GM19025 (cell line): Measurements from ENCODE around the gene EPHA8.

Experiments used
- ATAC-seq: cut with Tn5 transposase; IDR thresholded peaks from one replicate; pipeline ENCODE4 v1.9.1; 2021; ENCODE audit warnings: mild to moderate bottlenecking, low read depth, moderate library complexity; ENCODE audit not compliant: unreplicated experiment

The EPHA8 gene

DNA sequence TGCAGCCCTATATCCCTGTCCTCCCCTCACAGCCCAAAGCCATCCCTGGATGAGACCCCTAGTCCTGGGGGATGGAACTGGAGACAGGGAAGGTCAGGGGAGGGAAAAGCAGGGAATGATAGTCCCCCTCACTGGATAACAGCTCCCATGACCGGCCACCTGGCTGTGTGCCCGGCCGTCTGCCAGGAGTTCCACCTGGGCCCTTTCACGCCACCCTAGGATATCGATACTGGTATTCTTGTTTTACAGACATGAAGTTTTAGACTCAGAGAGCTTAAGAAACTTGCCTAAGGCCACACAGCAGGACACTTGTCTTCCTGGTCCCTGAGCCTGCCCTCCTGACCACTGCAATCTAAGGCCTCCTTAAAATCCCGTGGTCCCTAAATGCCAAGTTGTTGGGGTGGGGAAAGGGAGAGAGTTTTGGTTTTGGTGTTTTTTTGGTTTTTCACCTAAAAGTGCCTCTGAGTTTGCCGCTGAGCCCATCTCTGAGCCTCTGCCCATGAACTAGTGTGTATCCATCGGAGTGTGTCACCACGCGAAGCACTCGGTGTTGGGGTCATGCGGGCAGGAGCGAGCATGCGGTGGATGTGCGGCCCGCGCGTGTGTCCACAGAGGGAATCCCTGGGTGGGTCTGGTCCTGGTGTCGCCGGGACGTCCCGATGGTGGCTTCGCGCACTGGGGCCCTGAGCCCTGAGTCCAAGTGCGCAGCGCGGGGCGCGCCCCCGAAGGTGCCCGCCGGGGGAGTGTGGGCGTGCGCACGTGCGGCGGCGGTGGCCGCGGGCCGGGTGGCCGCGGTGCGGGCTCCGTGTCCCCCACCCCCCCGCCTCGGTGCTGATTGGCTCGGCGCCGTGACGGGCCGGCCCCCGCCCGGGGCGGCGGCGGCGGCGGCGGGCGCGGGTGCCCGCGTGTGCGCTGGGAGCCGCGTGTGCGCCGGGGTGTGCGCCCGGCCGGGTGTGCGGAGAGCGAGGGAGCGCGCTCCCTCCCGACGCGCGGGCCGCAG is at the start of gene EPHA8:
TSS of gene EPHA8 (plus strand) at position 906 of the 1,000 bp plus-strand sequence. CDS start 147 bp downstream, outside the sequence.
- ATAC-seq, result no peak

DNA sequence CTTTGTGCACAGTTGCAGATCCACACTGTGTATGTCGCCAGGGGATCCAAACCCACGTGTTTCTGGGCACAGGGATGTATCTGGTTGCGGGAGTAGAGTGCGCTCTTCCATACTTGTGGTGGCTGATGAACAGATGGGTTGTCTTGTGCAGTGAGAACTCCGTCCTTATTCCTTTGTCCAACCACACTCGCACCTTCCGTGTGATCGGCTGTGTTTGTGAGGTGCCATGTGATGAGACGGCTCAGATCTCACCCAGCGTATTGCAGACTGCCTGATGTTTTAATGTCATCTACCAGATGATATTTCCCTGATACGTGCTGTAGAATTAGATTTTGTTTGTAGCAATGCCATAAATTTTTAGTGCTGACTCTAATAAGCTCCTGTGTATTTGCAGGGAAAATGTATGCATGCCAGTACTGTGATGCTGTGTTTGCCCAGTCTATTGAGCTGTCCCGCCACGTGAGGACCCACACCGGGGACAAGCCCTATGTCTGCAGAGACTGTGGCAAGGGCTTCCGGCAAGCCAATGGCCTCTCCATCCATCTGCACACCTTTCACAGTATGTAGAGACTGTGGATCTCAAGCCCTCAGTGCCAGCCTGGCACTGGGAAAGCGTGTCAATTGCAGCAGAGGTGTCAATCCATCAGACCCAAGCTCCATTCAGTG is 46.2 kb upstream of the EPHA8 start:
- ATAC-seq, result no peak

DNA sequence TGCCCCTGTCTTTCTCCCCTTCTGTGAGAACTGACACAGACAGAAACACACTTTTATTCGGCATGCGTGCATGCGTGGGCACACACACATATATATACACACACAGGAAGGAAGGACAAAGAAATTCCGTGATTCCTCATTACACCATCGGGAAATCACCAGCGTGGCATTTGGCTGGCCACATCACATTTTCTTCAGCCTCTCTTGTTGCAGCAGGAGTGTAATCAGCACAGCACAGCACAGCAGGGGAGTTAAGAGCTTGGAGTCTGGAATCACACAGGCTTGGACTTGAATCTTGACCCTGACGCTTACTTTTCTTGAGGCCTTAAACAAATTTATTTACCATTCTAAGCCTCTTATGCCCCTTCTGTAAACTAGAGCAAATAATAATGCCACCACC is 45.3 kb upstream of the EPHA8 start:
- ATAC-seq, result no peak

DNA sequence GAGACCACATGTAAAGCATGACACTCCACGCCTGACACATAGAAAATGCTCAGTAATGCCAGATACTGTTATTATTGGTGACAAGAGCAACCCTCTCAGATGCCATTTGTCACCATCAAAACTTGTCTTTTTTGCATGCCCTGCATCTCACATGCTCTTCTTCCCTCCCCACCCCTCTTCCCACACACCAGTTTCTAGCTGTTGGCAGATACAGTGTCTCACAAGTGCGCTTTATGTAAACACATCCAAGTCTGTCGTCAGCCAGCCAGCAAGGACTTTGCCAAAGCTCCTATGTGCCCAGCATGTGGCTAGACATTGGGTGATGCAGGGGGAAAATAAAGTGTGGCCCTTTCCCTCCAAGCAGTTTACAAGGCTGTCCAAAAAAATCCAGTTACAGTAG is 44.9 kb upstream of the EPHA8 start:
- ATAC-seq, result no peak

DNA sequence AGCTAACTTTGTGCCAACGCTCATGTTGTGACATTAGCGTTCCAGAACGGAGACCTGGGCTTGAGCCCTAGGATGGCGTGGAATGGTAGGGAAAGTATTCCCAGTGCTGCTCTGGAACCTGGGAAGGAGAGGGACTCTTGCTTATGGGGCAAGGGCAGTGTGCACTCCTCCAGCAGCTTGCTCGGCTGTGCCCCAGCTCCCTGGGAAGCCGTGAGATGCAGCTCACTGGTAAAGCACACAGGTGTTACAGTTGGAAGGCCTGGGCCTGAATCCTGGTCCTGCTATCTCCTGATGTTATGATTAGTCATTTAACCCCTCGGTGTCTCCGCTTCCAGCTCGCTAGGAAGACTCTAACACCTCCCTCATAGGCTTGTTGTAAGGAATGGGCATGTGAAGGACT is 42.4 kb upstream of the EPHA8 start:
- no peak for ATAC-seq

DNA sequence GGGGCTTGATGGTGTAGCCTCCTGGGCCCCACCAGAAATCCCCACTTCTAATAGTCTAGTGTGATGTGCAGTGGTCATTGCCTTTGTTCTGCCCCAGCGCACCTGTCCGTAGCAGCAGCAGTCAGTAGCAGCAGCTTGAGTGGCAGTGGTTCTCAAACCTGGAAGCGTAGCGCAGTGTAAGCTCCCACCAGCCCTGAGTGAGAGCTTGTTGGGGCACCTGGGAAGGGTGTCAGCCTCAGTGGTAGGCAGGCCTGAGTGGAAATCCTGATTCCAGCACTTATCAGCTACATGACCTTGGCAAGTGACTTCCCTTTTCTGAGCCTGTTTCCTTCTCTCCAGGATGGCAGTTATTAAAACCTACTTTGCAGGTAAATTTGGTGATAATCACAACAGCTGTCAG is 41.6 kb upstream of the EPHA8 start:
- ATAC-seq, result no peak

DNA sequence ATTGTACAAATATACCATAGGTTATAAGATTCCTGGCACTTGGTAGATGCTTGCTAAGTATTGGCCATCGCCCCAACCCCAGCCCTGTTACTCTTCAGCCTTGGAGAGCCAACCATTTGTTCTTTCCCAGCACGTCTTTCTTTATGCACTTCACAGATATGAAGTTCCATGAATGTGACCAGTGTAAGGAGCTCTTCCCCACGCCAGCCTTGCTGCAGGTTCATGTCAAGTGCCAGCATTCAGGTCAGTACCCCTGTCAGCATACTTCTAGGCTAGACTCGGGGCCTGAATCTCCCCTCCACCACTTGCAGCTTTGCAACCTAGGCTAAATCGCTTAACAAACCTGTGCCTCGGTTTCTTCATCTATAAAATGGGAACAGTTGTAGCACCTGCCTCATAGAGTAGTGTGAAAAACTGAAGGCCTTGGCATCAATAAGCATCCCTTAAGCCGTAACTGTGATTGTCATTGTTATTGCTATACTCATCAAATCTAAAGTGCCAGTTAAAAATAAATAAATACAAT is 41.0 kb upstream of the EPHA8 start:
- ATAC-seq, result no peak

DNA sequence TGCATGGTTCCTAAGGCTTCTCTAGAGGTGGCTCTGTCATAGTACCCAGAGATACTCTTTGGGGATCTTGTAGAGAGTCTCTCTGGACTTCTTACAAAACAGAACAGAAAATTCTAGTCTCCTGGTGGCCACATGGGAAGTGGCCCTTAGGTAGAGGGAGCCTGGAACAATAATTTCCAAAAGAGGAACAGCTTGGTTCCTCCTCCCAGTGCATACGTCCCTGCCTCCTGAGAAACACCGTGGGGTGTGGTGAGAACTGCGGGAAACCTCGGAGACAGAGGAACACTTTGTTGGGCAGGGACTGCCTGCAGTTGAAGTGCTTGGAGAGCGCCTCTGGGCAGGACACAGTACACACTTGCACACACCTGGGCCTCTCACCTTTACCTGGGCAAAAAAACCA is 38.8 kb upstream of the EPHA8 start:
- ATAC-seq, result no peak

DNA sequence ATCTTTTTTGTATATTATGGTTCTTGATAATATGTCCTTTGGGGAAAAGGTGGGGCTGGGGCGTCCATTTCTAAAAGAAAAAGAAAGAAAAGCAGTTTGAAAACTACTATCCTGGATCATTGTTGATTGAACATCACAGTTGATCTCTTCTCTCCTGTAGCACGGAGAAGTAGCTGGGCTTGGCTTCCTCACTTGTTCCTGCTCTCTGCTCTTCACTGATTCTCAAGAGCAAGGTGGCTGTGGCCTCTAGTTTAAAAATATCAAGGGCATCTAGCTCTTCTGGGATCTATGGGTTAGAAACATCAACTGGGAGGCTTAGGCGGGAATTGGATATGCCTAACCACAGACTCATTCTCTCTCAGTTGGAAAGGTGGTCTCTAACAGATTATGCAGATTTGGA is 38.1 kb upstream of the EPHA8 start:
- no peak for ATAC-seq

DNA sequence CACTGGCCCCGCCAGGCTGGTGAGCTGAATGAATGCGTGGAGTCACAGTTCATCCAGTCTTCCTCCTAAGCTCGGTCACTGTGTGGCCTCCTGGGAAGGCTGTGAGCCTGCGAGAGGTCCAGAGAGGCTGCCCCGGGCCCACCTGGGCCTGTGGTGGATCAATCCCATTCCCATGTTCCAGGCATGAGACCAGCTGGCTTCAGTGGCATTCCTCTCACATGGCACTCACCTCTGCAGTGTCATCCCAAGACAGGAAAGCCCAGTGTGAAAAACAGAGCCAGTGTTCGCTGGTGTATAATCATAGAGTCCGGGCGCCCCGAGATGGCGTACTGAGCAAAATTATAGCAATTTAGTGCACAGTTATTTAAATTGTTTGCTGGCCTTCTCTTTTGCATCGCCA is 37.6 kb upstream of the EPHA8 start:
- no peak for ATAC-seq

DNA sequence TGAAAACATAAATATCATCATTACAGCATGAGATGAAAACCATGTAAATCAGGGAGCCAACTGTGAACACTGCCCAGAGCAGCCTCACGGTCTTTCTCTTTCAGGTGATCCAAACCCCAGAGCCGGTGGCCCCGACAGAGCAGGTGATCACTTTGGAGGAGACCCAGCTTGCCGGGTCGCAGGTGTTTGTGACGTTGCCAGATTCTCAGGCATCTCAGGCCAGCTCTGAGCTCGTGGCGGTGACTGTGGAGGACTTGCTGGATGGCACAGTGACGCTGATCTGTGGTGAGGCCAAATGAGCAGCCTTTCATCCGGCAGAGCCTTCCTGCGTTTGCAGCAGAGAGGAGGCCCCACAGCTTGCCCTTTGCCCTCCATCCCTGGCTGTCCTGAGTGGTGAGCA is 37.2 kb upstream of the EPHA8 start:
- no peak for ATAC-seq

DNA sequence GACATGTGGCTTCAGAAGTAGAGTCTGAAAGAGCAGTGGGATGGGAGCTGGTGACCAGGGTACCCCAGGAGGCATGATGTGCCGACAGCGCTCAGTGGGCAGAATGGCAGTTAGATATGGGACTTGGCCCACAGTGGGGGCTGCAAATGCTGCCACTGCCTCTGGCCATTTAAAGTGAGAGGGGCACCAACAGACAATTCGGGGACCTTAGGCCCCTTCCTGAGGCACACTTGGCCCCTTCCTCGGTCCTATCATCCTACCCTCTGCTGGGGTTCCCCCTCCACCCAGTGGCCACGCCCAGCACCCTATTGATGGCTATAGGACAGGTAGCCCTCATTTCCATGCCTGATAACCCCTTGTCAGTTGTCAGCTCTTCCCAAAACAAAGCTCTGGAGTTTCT is 36.6 kb upstream of the EPHA8 start:
- no peak for ATAC-seq

DNA sequence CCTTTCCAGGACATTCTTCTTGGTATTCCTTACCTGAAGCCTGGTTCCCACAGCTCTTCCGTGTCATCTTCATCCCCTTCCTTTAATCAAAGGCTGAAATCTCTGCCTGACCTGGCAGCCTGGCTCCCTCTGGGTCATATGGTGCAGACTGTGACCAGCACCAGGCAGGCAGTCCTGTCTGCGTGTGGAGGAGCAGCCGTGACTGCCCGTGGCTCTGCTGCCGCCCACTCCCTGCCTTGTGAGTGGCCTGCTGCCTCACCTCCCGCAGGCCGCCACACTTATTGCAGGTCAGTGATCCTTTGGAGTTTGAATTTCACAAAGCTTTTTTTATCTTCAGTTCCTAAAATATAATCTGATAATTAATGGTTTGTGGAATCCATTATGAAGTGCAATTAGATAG is 36.2 kb upstream of the EPHA8 start:
- ATAC-seq, result no peak

DNA sequence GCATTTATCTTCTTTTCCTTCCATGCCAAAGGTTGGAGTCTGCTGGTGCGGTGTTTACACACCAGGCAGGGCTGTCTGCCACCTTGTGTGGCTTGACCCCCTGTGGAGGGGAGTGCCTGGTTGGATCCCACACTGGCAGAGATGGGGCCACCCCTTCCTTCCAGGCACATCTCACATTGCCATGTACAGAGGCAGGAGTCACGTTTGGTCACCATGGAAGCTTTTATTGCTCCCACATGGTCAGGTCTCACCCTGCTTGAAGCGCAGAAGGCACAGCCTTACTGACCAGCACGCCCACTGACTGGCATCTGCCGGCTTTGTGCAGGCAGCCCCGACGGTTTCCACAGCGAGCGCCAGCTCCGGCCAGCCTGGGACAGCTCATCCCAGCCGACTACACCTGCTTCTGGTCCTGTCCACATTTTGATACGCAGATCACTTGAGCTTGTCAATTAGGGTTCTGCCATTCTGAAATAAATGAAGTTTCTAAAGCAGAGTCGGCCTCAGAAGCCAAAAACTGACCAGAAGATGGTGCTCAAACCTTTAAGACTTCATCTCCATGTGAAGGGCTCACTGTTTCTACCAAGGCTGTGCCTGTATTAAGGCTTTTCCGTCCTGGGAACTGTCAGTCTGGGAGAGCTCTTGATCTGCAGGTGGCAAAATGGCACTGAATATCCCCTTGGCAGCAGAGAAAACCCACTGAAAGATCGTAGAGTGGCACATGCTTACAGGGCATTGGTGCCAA is 35.6 kb upstream of the EPHA8 start:
- ATAC-seq, result no peak

DNA sequence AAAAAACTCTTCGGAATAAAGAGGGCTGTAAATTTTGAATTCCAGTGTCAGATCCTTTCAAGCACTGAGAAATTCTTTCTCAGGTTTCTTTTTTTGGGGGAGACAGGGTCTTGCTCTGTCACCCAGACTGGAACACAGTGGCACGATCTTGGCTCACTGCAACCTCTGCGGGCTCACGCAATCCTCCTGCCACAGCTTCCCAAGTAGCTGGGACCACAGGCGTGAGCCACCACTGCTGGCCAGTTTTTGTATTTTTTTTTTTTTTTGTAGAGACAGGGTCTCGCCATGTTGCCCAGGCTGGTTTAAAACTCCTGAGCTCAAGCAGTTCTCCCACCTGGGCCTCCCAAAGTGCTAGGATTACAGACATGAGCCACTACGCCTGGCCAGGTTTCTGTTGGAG is 34.8 kb upstream of the EPHA8 start:
- ATAC-seq, result no peak

DNA sequence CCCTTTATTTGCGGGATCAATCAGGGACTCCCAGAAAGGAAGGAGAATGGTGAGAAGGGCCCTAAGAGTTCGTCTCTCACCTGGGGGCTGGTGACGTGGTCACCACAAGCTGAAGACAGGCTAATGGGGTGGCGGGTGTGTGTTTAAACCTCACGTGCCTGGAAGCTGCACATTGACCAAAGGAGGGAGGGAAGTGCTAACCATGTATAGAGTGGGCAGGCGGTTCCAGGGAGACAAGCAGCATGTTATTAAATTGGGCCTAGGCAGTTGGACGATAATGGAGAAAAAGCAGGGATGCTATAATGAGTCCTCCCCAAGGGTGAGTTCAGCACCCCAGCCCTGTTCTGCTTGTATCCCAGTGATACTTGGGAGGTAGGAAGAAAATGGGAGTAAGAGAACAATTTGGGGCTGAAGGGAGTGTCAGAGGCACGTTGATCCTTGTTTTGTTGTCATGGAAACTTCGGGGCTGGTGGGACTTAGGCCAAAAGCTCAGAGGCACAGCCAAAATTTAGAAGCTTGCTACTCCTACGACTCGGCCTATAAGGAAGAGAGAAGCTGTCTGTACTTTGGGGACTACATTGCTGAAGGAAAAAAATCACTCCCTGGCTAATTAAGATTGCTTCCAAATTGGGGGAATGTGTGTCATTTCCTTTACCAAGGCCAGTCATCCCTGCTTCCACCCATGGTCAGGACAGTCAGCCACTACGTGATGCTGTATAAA is 33.2 kb upstream of the EPHA8 start:
- no peak for ATAC-seq

DNA sequence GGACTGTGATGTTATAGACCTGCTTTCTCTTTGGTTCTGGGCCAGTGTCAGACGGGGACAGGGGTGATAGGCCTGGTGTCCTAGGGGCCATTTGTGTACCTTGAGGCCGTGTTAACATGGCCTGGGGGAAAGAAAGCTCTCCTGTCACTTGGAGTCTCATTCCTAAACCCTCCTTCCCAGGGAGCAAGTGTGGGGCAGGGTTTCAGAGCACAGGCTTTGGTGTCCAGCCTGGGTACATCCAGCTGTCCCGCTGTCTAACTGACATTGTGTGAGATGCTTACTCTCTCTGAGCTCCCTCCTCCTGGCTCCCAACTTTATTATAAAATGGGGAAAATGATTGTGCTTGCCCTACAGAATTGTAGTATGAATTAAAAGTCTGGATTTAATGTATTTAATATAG is 32.6 kb upstream of the EPHA8 start:
- no peak for ATAC-seq

DNA sequence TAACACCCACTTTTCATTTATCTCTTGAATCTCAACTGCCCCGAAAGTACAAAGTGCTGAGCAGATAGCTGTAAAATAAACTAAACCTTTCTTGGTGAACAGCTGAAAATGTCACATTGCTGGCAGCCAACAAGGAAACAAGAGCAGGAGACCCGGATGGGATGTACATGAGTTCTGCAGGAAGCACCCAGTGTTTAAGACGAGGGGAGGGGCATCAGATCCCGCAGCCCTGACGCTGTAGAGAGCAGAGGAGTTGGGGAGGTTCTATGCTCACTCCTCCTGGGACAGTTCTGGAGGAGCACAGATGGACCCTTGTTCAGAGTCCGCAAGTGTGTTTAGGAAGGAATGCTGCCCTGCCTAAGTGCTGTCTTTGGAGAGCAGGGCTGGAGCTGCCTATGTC is 32.0 kb upstream of the EPHA8 start:
- ATAC-seq, result no peak

DNA sequence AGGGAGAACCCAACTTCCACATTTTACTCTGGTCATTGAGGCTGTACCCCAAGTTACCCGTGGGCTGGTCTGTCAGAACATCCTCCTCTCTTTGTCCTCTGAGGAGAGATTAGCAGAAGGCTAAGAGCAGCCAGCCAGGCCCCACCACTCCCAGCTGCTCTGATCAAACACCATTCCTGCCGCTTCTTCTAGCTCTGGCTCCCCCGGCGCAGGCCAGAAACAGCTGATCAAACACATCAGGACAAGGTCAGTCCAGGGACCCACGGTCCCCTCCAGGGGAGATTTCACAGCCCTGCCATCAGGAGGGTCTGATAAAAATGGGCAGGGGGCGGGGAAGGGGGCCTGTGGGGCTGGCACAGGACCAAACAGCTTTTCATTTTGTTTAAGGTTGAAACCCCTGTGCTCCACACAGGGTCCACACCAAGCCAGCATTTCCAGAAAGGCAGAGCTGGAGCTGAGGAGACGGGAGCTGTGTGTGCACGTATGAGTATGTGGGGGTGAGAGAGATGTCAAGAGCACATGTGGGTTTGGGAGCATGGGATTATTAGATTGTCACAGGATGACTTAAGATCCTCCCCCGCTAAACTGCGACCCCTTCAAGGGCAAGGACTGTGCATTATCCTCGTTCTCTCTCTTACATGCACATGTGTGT is 29.9 kb upstream of the EPHA8 start:
- ATAC-seq, result no peak

DNA sequence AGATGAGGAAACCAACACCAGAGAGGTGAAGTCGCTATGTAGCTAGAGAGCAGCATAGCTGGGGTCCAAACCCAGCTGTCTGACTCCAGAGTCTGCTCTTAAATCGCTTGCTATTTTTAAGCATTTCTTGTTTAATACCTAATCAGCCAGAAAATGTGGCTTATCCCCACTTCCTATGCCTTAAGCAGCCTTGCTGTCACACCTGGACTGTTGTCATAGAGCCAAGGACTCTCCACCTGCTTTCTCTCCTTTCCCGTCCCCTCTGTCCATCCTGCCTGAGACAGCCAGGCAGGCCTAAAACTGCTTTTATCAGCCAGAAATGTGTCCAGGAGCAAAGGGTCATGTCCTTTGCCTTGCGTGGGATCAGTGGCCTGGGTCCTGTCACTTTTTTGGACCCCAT is 28.3 kb upstream of the EPHA8 start:
- ATAC-seq, result no peak
